Measurements from ENCODE around the gene ZNF512.

DNA sequence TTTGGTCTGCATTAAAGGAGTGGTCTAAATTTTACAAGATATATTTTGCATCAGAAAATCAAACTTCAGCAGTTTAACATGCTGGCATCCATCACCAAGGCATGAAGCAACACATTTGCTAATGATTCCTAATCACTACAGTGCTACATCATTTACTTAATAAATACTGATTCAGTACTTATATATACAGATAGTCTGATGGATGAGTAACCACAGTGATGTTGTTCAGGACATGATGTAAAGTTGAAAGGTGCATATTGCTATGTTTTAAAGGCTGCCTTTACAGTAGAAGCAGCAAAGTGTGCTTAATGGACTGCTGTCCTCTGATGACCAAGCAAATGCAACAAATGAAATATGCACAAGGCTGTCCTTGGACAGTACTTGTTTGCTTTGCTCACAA, 69.5 kb downstream of the ZNF512 start:
- TF ChIP-seq POLR2AphosphoS5 (IDR thresholded peaks at IDR 0.05) (no peak), POLR2A (IDR thresholded peaks at IDR 0.05) (no peak)
- TF ChIP-seq, protein P1, sequence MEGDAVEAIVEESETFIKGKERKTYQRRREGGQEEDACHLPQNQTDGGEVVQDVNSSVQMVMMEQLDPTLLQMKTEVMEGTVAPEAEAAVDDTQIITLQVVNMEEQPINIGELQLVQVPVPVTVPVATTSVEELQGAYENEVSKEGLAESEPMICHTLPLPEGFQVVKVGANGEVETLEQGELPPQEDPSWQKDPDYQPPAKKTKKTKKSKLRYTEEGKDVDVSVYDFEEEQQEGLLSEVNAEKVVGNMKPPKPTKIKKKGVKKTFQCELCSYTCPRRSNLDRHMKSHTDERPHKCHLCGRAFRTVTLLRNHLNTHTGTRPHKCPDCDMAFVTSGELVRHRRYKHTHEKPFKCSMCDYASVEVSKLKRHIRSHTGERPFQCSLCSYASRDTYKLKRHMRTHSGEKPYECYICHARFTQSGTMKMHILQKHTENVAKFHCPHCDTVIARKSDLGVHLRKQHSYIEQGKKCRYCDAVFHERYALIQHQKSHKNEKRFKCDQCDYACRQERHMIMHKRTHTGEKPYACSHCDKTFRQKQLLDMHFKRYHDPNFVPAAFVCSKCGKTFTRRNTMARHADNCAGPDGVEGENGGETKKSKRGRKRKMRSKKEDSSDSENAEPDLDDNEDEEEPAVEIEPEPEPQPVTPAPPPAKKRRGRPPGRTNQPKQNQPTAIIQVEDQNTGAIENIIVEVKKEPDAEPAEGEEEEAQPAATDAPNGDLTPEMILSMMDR (IDR thresholded peaks at IDR 0.05), result no peak
